ENCODE results near the gene ZNF407.

ZNF407 gene

DNA sequence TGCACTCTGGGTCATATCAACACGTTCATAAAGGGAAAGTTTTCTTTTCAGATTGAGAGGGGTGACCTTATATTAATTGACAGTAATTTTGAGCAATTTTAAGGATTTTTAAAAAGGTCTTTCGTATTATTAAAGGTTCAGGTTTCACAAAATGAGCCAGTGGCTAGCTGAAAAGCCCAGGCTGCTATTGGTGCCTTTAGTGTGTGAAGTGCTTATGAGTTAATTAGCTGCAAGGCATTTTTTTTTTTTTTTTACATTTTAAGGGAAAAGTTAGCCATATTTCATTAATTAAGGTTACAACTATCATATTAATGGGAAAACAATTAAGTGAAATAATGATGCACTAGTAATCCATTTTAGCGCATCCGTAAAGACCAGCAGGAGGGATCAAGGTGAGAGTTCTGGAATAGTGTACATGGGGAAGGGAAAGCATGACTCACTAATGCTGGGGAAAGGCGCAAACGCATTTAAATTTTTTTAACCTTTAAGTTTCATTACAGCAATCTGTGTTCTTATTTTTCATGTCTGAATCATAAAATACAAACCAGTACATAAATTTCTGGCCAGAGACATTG is 200.0 kb downstream of the ZNF407 start:
- H3F3A ChIP-seq (ENCODE audit: insufficient read depth, low read length): peaks cover 14% of the 10 kb centered on the region
- H4K20me1 ChIP-seq (ENCODE audit: insufficient read depth, low read length): no peaks in the 10 kb centered on the region
- no peak overlapping the region; the same call in 1 of the 2 replicates for H3K9ac ChIP-seq (ENCODE audit: low read length)
- H3K9me2 ChIP-seq (replicated peaks; ENCODE audit: insufficient read depth, low read length): no peaks in the 10 kb centered on the region
- H3K4me2 ChIP-seq (ENCODE audit: low read depth, low read length): peak overlapping the region; percentile 77
- DNase-seq: no peak
- H2AFZ ChIP-seq (ENCODE audit: low read length): peak overlapping the region; percentile 56; the same call in 1 of the 2 replicates
- H3K36me3 ChIP-seq (replicated peaks; ENCODE audit: insufficient read depth, low read length): no peaks in the 10 kb centered on the region
- peak overlapping the region; percentile 54 for H3K4me3 ChIP-seq (ENCODE audit: low read length)
- H3K9me3 ChIP-seq (replicated peaks; ENCODE audit: insufficient read depth, low read length): no peaks in the 10 kb centered on the region
- H3K79me2 ChIP-seq (ENCODE audit: low read length): no peaks in the 10 kb centered on the region
- TF ChIP-seq, protein P1, sequence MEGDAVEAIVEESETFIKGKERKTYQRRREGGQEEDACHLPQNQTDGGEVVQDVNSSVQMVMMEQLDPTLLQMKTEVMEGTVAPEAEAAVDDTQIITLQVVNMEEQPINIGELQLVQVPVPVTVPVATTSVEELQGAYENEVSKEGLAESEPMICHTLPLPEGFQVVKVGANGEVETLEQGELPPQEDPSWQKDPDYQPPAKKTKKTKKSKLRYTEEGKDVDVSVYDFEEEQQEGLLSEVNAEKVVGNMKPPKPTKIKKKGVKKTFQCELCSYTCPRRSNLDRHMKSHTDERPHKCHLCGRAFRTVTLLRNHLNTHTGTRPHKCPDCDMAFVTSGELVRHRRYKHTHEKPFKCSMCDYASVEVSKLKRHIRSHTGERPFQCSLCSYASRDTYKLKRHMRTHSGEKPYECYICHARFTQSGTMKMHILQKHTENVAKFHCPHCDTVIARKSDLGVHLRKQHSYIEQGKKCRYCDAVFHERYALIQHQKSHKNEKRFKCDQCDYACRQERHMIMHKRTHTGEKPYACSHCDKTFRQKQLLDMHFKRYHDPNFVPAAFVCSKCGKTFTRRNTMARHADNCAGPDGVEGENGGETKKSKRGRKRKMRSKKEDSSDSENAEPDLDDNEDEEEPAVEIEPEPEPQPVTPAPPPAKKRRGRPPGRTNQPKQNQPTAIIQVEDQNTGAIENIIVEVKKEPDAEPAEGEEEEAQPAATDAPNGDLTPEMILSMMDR (IDR thresholded peaks at IDR 0.05; ENCODE audit: low read length): no peak
- TF ChIP-seq EZH2 (optimal IDR thresholded peaks at IDR 0.05; ENCODE audit: low read depth, low read length) (no peak), EZH2phosphoT487 (IDR thresholded peaks at IDR 0.05; ENCODE audit: low read length) (no peak)
- peaks cover 11% of the 10 kb centered on the region for H3K4me1 ChIP-seq (ENCODE audit: low read length)
- H3K27me3 ChIP-seq (replicated peaks; ENCODE audit: insufficient read depth, low read length): no peaks in the 10 kb centered on the region
- H3K27ac ChIP-seq (ENCODE audit: low read length): peak overlapping the region; percentile 63; the same call in 1 of the 2 replicates

GRCh38 chr18:74799542-74799941 is 201.9 kb downstream of the ZNF407 start:
- H3K9ac ChIP-seq (ENCODE audit: low read length): no peak overlapping the region
- DNase-seq: no peak
- H3K9me2 ChIP-seq (replicated peaks; ENCODE audit: insufficient read depth, low read length): no peaks in the 10 kb centered on the region
- H3K9me3 ChIP-seq (replicated peaks; ENCODE audit: insufficient read depth, low read length): no peaks in the 10 kb centered on the region
- no peaks in the 10 kb centered on the region for H3K79me2 ChIP-seq (ENCODE audit: low read length)
- no peaks in the 10 kb centered on the region for H3K36me3 ChIP-seq (replicated peaks; ENCODE audit: insufficient read depth, low read length)
- H3K27ac ChIP-seq (ENCODE audit: low read length): no peak overlapping the region
- no peak overlapping the region for H2AFZ ChIP-seq (ENCODE audit: low read length)
- H4K20me1 ChIP-seq (ENCODE audit: insufficient read depth, low read length): no peaks in the 10 kb centered on the region
- peaks cover 14% of the 10 kb centered on the region for H3F3A ChIP-seq (ENCODE audit: insufficient read depth, low read length)
- TF ChIP-seq, protein P1 (IDR thresholded peaks at IDR 0.05; ENCODE audit: low read length): no peak
- no peak for TF ChIP-seq EZH2 (optimal IDR thresholded peaks at IDR 0.05; ENCODE audit: low read depth, low read length)
- no peak for TF ChIP-seq EZH2phosphoT487 (IDR thresholded peaks at IDR 0.05; ENCODE audit: low read length)
- H3K4me2 ChIP-seq (ENCODE audit: low read depth, low read length): no peak overlapping the region
- no peak overlapping the region for H3K4me3 ChIP-seq (ENCODE audit: low read length)
- no peaks in the 10 kb centered on the region for H3K27me3 ChIP-seq (replicated peaks; ENCODE audit: insufficient read depth, low read length)
- H3K4me1 ChIP-seq (ENCODE audit: low read length): peaks cover 19% of the 10 kb centered on the region

DNA sequence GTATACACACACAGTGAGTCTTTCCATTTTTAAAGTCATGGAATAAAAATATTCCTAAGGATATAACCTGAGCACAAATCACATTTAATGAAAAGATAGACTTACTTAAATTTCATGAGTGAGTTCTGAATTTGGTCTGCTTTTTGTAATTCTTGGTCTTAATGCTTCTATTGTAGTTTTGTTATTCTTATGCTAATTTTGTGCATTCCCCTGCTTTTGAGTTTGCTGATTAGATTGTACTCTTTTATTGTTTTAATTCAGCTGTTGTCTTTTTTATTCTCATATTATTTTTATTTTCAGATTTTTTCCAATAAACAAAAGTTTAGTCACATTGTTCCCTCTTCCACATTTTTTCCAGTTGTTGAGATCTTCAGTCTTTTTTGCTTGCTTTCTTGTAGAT is 202.4 kb downstream of the ZNF407 start:
- TF ChIP-seq EZH2 (optimal IDR thresholded peaks at IDR 0.05; ENCODE audit: low read depth, low read length): no peak
- TF ChIP-seq, protein P1 (IDR thresholded peaks at IDR 0.05; ENCODE audit: low read length): no peak
- no peak for TF ChIP-seq EZH2phosphoT487 (IDR thresholded peaks at IDR 0.05; ENCODE audit: low read length)
- Histone ChIP-seq H3K79me2 (ENCODE audit: low read length) (no peaks in the 10 kb centered on the region), H3K36me3 (replicated peaks; ENCODE audit: insufficient read depth, low read length) (no peaks in the 10 kb centered on the region), H3K4me2 (ENCODE audit: low read depth, low read length) (no peak overlapping the region), H3K27ac (ENCODE audit: low read length) (no peak overlapping the region), H4K20me1 (ENCODE audit: insufficient read depth, low read length) (no peaks in the 10 kb centered on the region), H3K9me3 (replicated peaks; ENCODE audit: insufficient read depth, low read length) (no peaks in the 10 kb centered on the region), H3K27me3 (replicated peaks; ENCODE audit: insufficient read depth, low read length) (no peaks in the 10 kb centered on the region), H3F3A (ENCODE audit: insufficient read depth, low read length) (peaks cover 14% of the 10 kb centered on the region), H3K4me3 (ENCODE audit: low read length) (no peak overlapping the region), H3K9ac (ENCODE audit: low read length) (no peak overlapping the region), H3K4me1 (ENCODE audit: low read length) (peaks cover 24% of the 10 kb centered on the region), H2AFZ (ENCODE audit: low read length) (no peak overlapping the region), H3K9me2 (replicated peaks; ENCODE audit: insufficient read depth, low read length) (no peaks in the 10 kb centered on the region)
- DNase-seq: no peak

Data from MM.1S (cell line).